RWPE2 (cell line): ENCODE results near the gene C6orf15.
A peak's percentile ranks its signal among the peaks of the same experiment; 100 is the strongest.

ENCODE experiments used
- ATAC-seq: fragments of 200-7000 bp; cut with Tn5 transposase; 3 replicates; pipeline ENCODE4 v1.9.1; 2021; ENCODE audit warnings: low read depth
- DNase-seq: peaks from one replicate; pipeline ENCODE4 v3.0.0-alpha.2; 2020; ENCODE audit warnings: low spot score
- H3K27ac ChIP-seq: fragments of 450-650 bp; 2 replicates; pipeline ENCODE4 v1.5.1; 2017; ENCODE audit warnings: mild to moderate bottlenecking; ENCODE audit not compliant: poor library complexity, severe bottlenecking
- H3K27me3 ChIP-seq: fragments of 250-450 bp; sonication (Bioruptor Pico); 2 replicates; pipeline ENCODE4 v1.5.1; 2021; ENCODE audit warnings: mild to moderate bottlenecking, moderate library complexity; ENCODE audit not compliant: insufficient read depth, poor library complexity, severe bottlenecking
- H3K36me3 ChIP-seq: fragments of 250-450 bp; sonication (Bioruptor Pico); 2 replicates; pipeline ENCODE4 v1.5.1; 2020; ENCODE audit warnings: low read depth, mild to moderate bottlenecking, moderate library complexity
- H3K4me1 ChIP-seq: fragments of 250-450 bp; sonication (Bioruptor Pico); 2 replicates; pipeline ENCODE4 v1.5.1; 2021; ENCODE audit warnings: mild to moderate bottlenecking, moderate library complexity; ENCODE audit not compliant: insufficient read depth, poor library complexity, severe bottlenecking
- H3K4me3 ChIP-seq: fragments of 250-450 bp; sonication (Bioruptor Pico); 2 replicates; pipeline ENCODE4 v1.5.1; 2021; ENCODE audit warnings: mild to moderate bottlenecking, moderate library complexity; ENCODE audit not compliant: severe bottlenecking
- H3K9me3 ChIP-seq: fragments of 250-450 bp; sonication (Bioruptor Pico); 2 replicates; pipeline ENCODE4 v1.5.1; 2021; ENCODE audit warnings: mild to moderate bottlenecking, moderate library complexity; ENCODE audit not compliant: severe bottlenecking
- CTCF ChIP-seq: fragments of 450-650 bp; IDR thresholded peaks from one replicate; pipeline ENCODE4 v1.5.1; 2017; ENCODE audit warnings: mild to moderate bottlenecking, moderate library complexity; ENCODE audit not compliant: poor library complexity, severe bottlenecking

C6orf15 gene

GRCh38 chr6:31096215-31096614 is 16.2 kb downstream of the C6orf15 start:
- ATAC-seq (no peak), DNase-seq (no peak)
- Histone ChIP-seq H3K9me3 (no peaks in the 10 kb centered on the region), H3K27me3 (no peaks in the 10 kb centered on the region), H3K4me3 (no peak overlapping the region), H3K36me3 (no peaks in the 10 kb centered on the region), H3K27ac (no peak overlapping the region), H3K4me1 (peaks cover 11% of the 10 kb centered on the region)
- no peak for TF ChIP-seq CTCF

- no peaks in the 10 kb centered on the region for H3K27me3 ChIP-seq
- DNase-seq (no peak), ATAC-seq (peak; percentile 46; the same call in 2 of the 3 replicates)
- H3K4me1 ChIP-seq, result peaks cover 11% of the 10 kb centered on the region
- no peak for TF ChIP-seq CTCF
- H3K4me3 ChIP-seq, result no peak overlapping the region
- H3K36me3 ChIP-seq, result no peaks in the 10 kb centered on the region
- H3K27ac ChIP-seq, result peak overlapping the region; percentile 33
- H3K9me3 ChIP-seq, result no peaks in the 10 kb centered on the region
Measured at GRCh38 chr6:31094389-31094881, 17.9 kb downstream of the C6orf15 start.

- no peaks in the 10 kb centered on the region for H3K27me3 ChIP-seq
- DNase-seq (no peak), ATAC-seq (no peak)
- TF ChIP-seq CTCF, result no peak
- peaks cover 11% of the 10 kb centered on the region for H3K4me1 ChIP-seq
- H3K36me3 ChIP-seq, result no peaks in the 10 kb centered on the region
- H3K9me3 ChIP-seq, result no peaks in the 10 kb centered on the region
- no peak overlapping the region for H3K27ac ChIP-seq
- no peak overlapping the region for H3K4me3 ChIP-seq
Measured at GRCh38 chr6:31092769-31093505, 19.4 kb downstream of the C6orf15 start.

- DNase-seq, result no peak
- no peaks in the 10 kb centered on the region for H3K9me3 ChIP-seq
- H3K36me3 ChIP-seq, result no peaks in the 10 kb centered on the region
- H3K4me1 ChIP-seq, result peaks cover 14% of the 10 kb centered on the region
- H3K27ac ChIP-seq, result no peak overlapping the region
- TF ChIP-seq CTCF, result no peak
- H3K4me3 ChIP-seq, result no peak overlapping the region
- no peak for ATAC-seq
- H3K27me3 ChIP-seq, result no peaks in the 10 kb centered on the region
Measured at GRCh38 chr6:31092238-31092637, 20.1 kb downstream of the C6orf15 start.

GRCh38 chr6:31091680-31092079 is 20.7 kb downstream of the C6orf15 start:
- ATAC-seq, result no peak

More at GRCh38 chr6:31091680-31092079, 20.7 kb downstream of the C6orf15 start:
- Histone ChIP-seq H3K4me3 (no peak overlapping the region), H3K4me1 (peaks cover 19% of the 10 kb centered on the region), H3K27me3 (no peaks in the 10 kb centered on the region), H3K9me3 (no peaks in the 10 kb centered on the region), H3K27ac (no peak overlapping the region), H3K36me3 (no peaks in the 10 kb centered on the region)
- TF ChIP-seq CTCF, result no peak
- no peak for DNase-seq
